NCI-H1930 (cell line): Measurements from ENCODE around the gene ITPRIPL2.
A peak's percentile ranks its signal among the peaks of the same experiment; 100 is the strongest.

ENCODE experiments used
- DNase-seq, 2 experiments: peaks; one replicate each; lab custom pipeline; 2025; lab: John Stamatoyannopoulos, UW

ITPRIPL2 gene

DNA sequence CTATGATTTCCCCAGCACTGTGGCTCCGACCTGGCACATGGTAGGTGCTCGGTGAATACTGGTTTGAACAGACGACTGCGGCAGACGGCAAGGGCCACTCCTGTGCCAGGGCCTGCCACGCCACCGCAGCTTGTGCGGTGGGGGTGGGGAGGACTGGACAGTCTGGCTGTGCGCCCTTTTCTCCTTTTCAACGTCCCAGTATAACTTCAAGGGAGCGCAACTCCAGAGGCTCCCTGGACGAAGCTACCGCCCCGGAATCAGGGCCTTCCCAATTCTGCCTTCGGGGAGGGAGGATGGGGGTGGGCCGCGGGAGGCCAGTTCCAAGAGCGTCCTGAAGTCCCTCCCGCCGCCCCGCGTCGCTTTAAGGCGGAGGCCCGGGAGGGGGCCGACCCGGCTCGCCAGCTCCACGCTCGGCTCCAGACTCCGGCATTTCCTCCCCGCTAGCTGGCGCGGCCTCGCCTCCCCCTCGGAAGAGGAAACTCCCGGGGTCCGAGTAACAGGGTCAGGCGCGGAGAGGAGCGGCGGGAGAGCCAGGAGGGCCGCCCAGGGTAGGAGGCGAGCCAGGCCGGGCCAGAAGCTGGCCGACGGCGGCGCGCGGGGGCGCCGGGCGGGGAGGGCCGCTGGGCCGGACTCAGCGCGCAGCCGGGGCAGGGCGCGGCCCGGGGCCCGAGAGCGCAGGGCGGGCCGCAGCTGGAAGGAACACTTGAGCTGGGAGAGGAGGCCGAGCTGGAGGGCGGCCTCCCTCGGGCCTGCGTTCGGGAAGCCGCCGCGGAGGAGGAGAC lies at the start of gene ITPRIPL2:
Gene ITPRIPL2, plus strand, starts transcription at position 388 of the 782 bp plus-strand sequence. CDS start 498 bp downstream, outside the sequence.
- DNase-seq: peak; percentile 21 to 44

- no peak for DNase-seq
Observed at GRCh38 chr16:19066988-19067348, 46.8 kb upstream of the ITPRIPL2 start.

DNA sequence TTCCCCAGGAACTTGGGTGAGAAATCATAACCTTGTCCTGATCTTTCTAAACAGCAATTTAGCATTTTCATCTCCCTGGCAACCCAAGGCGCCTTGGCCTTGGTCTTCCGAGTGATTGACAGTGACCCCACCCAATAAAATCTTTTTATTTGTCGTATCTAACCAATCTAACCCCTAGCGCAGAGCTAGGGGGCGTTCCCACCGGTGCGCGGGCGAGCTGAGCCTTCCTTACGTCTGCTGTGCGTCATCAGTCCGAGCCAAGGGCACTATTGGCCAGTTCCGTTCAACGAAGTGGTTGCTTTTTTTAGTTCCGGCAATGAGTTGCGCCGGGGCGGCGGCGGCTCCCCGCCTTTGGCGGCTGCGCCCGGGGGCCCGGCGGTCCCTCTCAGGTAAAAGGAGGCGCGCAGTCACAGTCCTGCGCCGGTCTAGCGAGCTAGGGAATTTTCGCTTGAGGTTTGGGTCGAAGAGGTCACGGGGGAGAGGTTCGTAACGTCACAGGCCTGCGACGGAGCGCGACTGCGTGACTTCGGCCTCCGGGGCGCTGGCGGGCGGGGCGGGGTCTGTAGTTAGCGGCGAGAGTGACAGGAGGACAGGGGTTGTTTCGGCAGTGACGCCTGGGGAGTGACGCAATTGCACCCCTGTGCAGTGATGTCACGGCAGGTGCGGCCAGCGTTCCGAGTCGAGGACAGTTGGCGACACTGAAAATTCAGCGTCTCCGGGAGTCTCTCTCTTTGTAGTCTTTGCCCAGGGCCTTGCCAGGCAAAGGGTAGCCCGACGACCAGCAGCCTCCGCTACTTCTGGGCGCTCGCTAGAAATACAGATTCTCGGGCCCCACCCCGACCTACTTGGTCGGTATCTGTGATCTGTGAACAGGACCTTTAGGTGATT lies 46.2 kb upstream of the ITPRIPL2 start, which contains the start of gene COQ7:
Gene COQ7, plus strand, starts transcription at position 266 of the 888 bp plus-strand sequence. Its CDS starts 51 bp downstream, at position 317.
- DNase-seq: peak; percentile 99

GRCh38 chr16:19068237-19068815 lies 45.4 kb upstream of the ITPRIPL2 start:
- DNase-seq: no peak

GRCh38 chr16:19071811-19072777 lies 41.7 kb upstream of the ITPRIPL2 start:
- no peak for DNase-seq

GRCh38 chr16:19073344-19073743 lies 40.4 kb upstream of the ITPRIPL2 start:
- DNase-seq: no peak

DNA sequence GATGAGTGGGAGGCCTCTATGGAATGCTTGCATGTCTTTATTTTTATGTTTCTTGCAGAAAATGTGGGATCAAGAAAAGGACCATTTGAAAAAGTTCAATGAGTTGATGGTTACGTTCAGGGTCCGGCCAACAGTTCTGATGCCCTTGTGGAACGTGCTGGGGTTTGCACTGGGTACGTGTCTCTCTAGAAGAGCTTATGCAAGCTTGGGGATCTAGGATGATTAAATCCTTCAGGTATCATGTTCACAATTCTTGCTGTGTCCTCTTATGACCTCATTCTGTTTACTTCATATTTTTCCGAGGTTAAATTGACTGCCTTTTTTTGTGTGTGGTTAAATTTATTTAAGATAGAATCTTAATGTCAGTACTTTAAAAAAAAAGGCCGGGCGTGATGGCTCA lies 39.9 kb upstream of the ITPRIPL2 start:
- DNase-seq: no peak

GRCh38 chr16:19075511-19075910 lies 38.3 kb upstream of the ITPRIPL2 start:
- no peak for DNase-seq

- DNase-seq: no peak
Observed at GRCh38 chr16:19077879-19078278, 35.9 kb upstream of the ITPRIPL2 start.

GRCh38 chr16:19083670-19084069 lies 30.1 kb upstream of the ITPRIPL2 start:
- no peak for DNase-seq

DNA sequence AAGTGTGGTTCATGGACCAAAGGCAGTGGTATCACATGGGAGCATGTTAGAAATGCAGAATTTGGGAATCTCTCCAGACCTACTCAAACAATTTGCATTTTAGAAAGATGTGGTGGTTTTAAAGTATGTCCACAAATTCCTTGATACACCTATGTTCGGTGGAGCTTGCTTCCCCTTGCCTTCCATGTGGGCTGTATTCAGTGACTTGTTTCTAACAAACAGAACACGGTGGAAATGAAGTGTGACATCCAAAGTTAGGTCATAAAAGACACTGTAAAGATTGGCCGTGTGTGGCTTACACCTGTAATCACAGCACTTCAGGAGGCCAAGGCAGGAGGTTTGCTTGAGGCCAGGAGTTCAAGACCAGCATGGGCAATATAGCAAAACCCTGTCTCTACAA lies 29.6 kb upstream of the ITPRIPL2 start:
- DNase-seq: no peak

- DNase-seq: no peak
Observed at GRCh38 chr16:19084879-19085278, 28.9 kb upstream of the ITPRIPL2 start.

- DNase-seq: no peak
Observed at GRCh38 chr16:19085679-19086200, 28.0 kb upstream of the ITPRIPL2 start.

DNA sequence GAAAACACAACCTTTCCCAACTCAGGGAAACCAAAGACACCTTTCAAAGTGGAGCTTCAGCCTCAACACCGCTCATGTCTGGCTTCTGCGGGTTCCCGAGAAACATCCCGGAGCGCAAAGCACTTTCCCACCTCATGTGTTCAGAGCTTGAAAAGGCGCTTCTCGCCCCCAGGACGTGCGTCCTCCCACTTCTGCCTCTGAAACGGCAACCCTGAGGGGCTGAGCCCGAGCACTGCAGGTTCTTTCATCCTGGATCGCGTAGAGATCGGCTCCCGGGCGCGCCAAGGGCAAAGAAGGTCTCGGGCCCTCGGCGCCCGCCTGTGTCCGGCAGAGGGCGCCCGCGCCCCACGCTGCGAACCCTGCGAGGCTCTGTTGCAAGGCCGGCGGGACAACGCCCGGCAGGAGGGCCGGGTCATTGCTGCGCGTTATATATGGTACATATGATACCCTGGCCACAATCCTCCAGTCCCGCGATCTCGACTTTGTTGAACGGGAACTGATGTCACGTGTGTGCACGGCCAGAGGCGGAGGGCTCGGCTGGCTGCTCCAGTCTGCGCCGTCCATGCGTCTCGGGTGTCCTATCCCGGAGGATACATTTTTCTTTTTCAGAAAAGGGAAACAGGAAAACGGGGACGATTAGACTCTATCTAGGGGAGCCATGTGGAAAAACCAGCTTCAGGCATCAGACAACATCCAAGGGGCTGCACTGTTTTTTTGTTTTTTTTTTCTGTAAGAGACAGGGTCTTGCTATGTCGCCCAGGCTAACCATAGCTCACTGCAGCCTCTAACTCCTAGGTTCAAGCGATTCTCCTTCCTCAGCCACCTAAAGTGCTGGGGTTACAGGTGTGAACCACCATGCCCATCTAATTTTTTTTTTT lies 27.2 kb upstream of the ITPRIPL2 start:
- DNase-seq: peak; percentile 79

GRCh38 chr16:19088341-19088916 lies 25.3 kb upstream of the ITPRIPL2 start:
- DNase-seq: no peak

DNA sequence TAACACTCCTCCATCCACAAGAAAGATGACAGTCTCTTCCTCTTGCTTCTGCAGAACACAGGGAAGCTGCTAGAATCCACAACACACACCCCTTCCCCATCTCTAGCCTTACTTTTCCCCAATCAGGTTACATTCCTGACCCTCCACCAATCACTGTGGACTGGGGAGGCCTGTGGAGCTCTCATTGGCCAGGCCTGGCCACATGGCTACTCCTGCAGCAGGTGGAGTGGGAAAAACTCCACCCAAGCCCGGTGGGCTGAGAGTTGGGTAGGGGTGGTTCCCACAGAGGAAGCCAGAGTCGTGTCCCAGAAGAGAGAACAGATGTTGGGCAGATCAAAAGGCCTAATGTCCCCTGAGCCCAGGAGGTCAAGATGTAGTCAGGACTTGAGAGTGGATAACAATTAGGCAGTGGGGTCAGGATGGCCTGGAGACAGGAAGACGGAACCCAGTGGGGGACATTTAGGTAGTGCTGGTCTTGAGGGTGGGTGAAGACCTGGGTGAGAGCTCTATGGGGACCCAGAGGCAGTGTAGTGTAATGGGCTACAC lies 24.3 kb upstream of the ITPRIPL2 start:
- no peak for DNase-seq

DNA sequence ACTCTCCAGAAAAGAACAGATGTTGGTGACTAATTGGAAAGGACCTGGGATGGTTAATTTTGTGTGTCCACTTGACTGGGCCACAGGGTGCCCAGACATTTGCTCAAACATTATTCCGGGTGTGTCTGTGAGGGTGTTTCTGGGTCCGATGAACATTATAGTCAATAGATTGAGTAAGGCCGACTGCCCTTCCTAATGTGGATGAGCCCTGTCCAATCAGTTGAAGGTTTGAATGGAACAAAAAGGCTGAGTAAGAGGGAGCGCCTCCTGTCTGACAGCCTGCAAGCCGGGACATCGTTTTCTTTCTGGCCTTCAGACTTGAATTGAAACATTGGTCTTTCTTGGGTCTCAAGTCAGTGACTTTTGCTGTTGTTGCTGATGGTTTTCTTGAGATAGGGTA lies 22.8 kb upstream of the ITPRIPL2 start:
- no peak for DNase-seq

DNA sequence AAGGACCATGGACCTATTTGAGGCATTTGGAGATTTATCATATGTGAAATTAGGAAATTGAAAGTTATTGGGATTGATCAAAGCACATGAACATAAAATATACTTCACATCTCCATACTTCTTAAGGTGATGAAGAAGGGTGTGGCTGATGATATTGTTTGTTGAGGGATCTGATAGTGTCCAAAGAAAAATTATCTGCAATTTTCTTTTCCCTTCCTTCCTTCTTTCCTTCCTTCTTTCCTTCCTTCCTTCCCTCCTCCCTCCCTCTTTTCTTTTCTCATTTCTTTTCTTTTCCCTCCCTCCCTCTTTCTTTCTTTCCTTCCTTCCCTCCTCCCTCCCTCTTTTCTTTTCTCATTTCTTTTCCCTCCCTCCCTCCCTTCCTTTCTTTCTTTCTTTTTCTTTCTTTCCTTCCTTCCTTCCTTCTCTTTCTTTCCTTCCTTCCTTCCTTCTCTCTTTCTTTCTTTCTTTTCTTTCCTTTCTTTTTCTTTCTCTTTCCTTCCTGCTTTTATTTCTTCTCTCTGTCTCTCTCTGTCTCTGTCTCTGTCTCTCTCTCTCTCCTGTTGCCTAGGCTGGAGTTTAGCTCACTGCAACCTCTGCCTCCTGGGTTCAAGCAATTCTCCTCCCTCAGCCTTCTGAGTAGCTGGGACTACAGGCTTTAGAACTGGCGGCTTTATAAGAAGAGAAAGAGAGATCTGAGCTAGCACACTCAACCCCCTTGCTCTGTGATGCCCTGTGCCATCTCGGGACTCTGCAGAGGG lies 20.9 kb upstream of the ITPRIPL2 start:
- DNase-seq: no peak
